Neutrophil (primary cell): ENCODE results near the gene RFX4.

Experiments used
- H3K27ac ChIP-seq: fragments of 200-600 bp; sonication (generic); 2 replicates; pipeline ENCODE4 v1.5.1; 2016; ENCODE audit warnings: mild to moderate bottlenecking, moderate library complexity
- H3K27me3 ChIP-seq: fragments of 200-600 bp; sonication (generic); 2 replicates; pipeline ENCODE4 v1.6.0; 2016; ENCODE audit warnings: mild to moderate bottlenecking
- H3K36me3 ChIP-seq: fragments of 200-600 bp; sonication (generic); 2 replicates; pipeline ENCODE4 v1.5.1; 2017
- H3K4me1 ChIP-seq, 2 experiments: fragments of 200-600 bp in 1 of 2; sonication (generic) in 1 of 2; 1 replicate in 1 of 2; 2 replicates in 1 of 2; pipeline versions ENCODE4 v1.5.1 to v1.6.1; 2013 to 2016; ENCODE audit warnings: low read depth in 1 of 2, low read length in 1 of 2, mild to moderate bottlenecking in 1 of 2, moderate library complexity in 1 of 2; ENCODE audit not compliant: control insufficient read depth in 1 of 2, insufficient read depth in 1 of 2
- H3K4me3 ChIP-seq, 2 experiments: fragments of 200-600 bp in 1 of 2; sonication (generic) in 1 of 2; 1 replicate in 1 of 2; 2 replicates in 1 of 2; pipeline ENCODE4 v1.5.1; 2013 to 2016; ENCODE audit warnings: low read depth in 1 of 2, low read length in 1 of 2, mild to moderate bottlenecking in 1 of 2, moderate library complexity in 1 of 2
- H3K9me3 ChIP-seq: fragments of 200-600 bp; sonication (generic); 2 replicates; pipeline ENCODE4 v1.5.1; 2016
- TF ChIP-seq, protein P1 (sequence below): fragments of 200-600 bp; sonication (generic); IDR thresholded peaks from 2 replicates; pipeline ENCODE4 v1.5.1; 2016; ENCODE audit warnings: antibody characterized with exemption

RFX4 gene

DNA sequence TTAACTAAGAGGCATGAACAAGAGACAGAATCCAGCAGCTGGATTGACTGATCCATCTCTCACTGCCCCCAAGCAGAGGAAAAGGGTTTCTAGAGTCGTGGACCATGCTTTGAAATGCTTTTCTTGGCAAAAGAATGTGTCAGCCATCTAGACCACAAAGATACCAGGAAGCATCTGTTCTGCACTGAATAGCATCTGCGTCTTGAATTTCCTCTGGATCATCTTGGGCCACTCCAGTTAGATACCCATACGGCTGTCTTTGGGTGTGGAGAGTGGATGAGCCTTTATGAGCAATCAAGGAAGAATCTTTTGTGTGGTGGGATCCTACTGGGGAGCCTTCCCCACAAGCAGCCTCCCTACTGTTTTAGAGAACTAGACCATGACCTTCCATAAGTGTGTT lies 16.0 kb upstream of the RFX4 start:
- Histone ChIP-seq H3K4me1 (no peaks in the 10 kb centered on the region), H3K27ac (no peak overlapping the region), H3K4me3 (no peak overlapping the region), H3K27me3 (peaks cover 31% of the 10 kb centered on the region), H3K36me3 (no peaks in the 10 kb centered on the region), H3K9me3 (no peaks in the 10 kb centered on the region)
- TF ChIP-seq, protein P1, sequence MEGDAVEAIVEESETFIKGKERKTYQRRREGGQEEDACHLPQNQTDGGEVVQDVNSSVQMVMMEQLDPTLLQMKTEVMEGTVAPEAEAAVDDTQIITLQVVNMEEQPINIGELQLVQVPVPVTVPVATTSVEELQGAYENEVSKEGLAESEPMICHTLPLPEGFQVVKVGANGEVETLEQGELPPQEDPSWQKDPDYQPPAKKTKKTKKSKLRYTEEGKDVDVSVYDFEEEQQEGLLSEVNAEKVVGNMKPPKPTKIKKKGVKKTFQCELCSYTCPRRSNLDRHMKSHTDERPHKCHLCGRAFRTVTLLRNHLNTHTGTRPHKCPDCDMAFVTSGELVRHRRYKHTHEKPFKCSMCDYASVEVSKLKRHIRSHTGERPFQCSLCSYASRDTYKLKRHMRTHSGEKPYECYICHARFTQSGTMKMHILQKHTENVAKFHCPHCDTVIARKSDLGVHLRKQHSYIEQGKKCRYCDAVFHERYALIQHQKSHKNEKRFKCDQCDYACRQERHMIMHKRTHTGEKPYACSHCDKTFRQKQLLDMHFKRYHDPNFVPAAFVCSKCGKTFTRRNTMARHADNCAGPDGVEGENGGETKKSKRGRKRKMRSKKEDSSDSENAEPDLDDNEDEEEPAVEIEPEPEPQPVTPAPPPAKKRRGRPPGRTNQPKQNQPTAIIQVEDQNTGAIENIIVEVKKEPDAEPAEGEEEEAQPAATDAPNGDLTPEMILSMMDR = no peak

DNA sequence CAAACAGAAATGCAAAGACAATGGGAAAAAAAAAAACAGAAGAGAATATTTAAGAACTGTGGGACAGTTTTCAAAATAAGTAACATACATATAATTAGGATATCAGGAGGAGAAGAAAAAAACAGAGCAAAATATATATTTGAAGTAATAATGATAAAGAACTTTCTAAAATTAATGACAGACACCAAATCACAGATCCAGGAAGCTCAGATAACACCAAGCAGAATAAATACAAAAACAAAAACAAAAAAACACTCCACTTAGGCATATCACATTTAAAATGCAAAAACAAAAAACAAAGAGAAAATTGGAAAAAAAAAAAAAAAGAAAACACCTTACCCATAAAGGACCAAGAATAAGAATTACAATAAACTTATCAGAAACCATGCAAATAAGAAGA lies 9.6 kb upstream of the RFX4 start:
- no peaks in the 10 kb centered on the region for H3K4me1 ChIP-seq
- H3K36me3 ChIP-seq = no peaks in the 10 kb centered on the region
- no peak overlapping the region for H3K27ac ChIP-seq
- TF ChIP-seq, protein P1 = no peak
- no peaks in the 10 kb centered on the region for H3K9me3 ChIP-seq
- peaks cover 56% of the 10 kb centered on the region for H3K27me3 ChIP-seq
- H3K4me3 ChIP-seq = no peak overlapping the region

DNA sequence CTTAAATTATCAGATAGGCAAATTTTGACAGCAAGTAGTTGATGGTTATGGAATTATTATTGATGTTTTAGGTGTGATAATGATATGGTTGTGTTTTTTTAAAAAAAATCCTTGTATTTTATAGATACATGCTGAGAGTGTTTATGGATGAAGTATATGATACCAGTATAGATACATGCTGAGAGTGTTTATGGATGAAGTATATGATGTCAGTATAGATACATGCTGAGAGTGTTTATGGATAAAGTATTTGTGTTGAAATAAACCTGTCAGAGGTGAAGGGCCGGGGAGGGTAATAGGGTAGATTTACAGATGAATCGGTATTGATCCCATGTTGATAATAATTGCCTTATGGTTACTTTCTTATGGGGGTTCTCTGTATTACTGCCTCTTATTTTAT lies 6.0 kb upstream of the RFX4 start:
- H3K27me3 ChIP-seq = peaks cover 83% of the 10 kb centered on the region
- TF ChIP-seq, protein P1 = no peak

DNA sequence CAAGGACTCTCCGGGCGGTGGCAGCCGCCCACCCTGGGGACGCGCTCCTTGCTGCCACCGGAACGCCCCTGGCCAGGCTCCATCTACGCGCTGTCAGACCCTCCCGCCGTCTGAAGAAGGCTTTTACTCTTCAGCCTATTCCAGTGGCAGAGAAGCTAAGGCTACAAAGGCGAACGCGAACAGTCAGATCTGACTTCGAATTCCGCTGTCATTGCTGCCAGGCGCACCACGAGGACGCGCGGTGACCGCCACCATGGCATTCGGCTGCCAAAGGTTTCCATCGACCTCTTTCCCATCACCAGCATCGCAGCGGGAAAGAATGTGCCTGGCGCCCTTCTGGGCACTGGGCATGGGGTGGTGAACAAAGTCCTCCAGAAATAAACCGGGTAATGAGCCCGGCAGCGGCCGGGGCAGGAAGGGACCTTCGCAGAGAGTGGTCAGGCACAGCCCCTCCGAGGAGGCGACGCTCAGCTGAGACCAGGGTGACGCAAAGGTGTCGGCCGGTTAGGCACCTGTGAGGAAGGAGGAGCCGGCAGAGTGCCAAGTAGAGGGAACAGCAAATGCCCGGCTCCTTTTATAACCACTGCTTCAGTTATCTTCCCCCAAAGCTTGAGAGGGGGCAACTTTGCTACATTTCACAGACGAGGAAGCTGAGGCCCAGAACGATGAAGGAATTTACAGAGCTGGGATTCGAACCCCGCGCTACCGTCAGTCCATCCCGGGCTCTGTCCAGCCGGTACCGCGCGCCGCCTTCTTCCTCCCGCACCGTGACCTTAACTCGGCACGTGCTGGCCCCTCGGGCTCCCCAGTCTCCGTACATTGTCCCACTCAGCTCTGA lies 1.9 kb upstream of the RFX4 start:
- TF ChIP-seq, protein P1 = no peak
- Histone ChIP-seq H3K36me3 (no peaks in the 10 kb centered on the region), H3K4me3 (no peak overlapping the region), H3K4me1 (no peaks in the 10 kb centered on the region), H3K27me3 (peaks cover 100% of the 10 kb centered on the region), H3K9me3 (no peaks in the 10 kb centered on the region), H3K27ac (no peak overlapping the region)

More for the DNA sequence above, 6.0 kb upstream of the RFX4 start:
- no peak overlapping the region for H3K27ac ChIP-seq
- no peaks in the 10 kb centered on the region for H3K9me3 ChIP-seq
- no peaks in the 10 kb centered on the region for H3K36me3 ChIP-seq
- no peak overlapping the region for H3K4me3 ChIP-seq
- H3K4me1 ChIP-seq = no peaks in the 10 kb centered on the region

DNA sequence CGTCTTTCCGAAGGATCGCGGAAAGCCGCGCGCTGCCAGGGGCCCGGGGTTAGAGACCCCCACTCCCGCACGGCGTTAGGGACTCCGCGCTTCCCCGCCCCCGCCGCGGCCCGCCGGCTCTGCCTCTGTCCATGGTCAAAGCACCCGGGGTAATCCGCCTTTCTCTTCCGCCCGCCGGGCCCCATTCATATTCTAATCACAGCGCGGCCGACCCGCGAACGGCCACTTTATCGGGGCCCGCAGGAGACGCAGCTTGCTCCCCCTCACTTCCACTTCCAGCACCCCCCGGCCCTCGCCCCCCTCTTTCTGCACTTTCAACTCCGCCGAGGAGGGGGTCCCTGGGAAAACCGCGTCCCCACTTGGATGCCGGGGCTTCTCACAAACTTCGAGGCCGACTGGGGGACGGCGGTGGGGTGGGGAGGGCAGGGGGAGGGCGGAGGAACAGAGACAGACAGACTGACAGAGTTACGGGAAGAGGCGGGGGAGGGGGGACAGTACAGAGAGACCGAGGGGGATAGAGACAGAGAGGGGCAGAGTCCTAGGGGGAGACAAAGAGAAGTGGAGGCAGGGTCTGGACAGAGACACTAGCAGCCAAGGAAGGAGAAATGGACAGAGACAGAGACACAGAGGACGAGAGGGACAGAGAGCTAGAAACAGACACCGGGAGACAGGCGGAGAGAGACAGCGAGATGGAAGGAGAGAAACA lies 1.1 kb upstream of the RFX4 start:
- Histone ChIP-seq H3K27me3 (peaks cover 100% of the 10 kb centered on the region), H3K4me3 (no peak overlapping the region), H3K27ac (no peak overlapping the region), H3K9me3 (no peaks in the 10 kb centered on the region), H3K36me3 (no peaks in the 10 kb centered on the region), H3K4me1 (no peaks in the 10 kb centered on the region)
- TF ChIP-seq, protein P1 = no peak
